ENCODE data around the gene NET1.

NET1 gene

DNA sequence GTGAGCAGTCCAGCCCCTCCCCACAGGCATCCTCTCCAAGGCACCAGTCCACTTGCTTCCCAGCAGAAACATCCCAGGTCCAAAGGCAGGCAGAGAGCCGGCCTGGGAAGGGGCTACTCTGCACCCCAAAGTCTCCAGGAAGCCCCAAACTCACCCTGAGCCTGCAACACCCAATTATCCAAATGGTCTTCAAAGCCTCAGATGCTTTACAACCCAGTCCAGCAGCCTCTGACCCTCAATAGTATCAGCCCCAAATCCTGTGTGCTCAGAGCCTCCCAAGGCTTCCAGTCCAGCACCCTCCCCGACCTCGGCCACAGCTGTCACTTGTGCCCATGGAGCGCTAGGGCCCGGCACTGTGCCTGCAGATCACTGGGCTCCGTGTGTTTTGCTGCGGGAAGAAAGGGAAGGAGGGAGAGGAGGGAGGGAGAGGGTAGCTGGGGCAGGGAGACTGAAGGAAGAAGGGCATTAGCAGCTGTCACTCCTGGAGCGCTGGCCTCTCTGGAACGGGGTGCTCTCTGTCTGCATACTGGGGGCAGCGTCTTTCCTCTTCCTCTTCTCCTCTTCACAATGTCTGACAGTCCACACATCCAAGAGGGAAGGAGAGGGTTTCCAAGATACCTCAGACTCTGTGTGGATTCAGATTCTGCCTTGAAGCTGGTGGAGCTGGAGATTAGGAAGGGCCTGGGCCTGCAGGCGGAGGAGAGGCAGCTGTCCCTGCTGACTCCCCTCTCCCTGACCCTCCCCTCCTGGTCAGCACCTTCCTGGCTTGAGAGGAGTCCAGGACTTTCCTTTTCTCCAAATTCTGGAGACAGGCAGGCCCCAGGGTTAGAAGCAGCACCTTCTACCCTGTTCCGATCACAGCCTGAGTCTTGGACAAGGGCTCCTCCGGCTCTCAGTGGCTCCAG lies 73.8 kb downstream of the NET1 start:
- DNase-seq, result no peak

DNA sequence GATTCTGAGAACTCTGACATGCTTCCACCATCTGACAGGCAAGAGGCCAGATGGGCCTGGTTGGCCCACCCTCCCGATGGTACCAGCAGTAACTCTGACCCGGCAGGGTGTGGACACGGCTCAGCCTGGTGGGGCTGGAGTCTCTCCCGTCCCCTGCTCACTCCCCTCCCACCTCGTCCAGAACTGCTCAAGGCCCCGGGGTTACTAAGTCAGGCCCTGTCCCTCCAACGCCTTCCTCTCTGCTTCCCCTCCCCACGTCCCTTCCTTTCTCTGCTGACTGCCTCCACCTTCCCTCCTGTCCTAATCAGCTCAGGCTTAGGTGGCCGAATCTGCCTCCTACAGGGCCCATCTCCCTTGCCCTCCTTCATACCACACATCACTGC lies 74.5 kb downstream of the NET1 start:
- no peak for DNase-seq

GRCh38 chr10:5488272-5489161 lies 76.2 kb downstream of the NET1 start:
- no peak for DNase-seq

GRCh38 chr10:5490032-5490431 lies 77.7 kb downstream of the NET1 start:
- no peak for DNase-seq

GRCh38 chr10:5490698-5491464 lies 78.5 kb downstream of the NET1 start:
- DNase-seq, result no peak

DNA sequence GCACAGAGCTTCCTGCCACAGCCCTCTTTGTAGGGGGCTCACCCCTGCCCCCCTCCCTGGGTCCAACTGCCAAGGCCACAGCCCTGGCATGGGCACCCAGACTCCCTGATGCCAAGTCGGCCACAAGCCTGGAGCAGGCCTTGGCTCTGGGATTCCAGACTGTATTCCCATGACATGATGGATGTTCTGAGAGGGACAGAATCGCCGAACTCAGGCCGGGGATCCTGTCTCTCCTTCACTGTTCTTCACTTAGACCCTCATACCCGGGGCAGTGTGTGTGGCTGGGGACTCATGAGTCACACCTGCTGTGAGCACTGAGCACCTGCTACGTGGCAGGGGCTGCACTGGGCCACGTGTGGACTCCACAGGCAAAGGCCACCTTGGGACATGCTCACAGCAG lies 79.1 kb downstream of the NET1 start:
- no peak for DNase-seq

DNA sequence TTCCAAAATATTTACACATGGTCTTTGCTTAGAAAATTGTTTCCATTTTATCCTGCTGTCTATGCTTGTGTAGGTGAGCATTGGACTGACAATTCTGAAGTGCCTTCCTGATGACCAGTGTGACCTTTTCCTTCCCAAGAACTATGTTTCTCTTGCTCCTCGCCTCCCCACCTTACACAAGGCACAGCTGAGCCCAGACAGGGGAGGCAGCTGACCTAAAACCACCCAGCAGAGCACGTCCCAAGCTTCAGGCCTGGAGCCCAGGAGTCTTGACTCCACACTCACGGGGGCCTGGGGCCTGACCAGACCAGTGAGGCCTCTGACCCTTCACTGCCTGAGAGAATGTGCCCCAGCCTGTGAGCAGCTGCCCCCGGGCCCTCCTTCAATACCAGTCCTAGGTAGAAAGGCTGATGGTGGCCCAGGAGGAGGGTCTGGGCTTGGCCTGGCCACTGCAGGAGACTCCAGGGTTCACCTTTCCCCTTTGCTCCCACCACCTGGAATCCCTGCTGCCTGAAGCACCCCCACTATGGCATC lies 80.0 kb downstream of the NET1 start:
- DNase-seq, result no peak

GRCh38 chr10:5492929-5493576 lies 80.7 kb downstream of the NET1 start:
- DNase-seq, result no peak

- DNase-seq, result no peak
Measured at GRCh38 chr10:5493691-5494090, 81.3 kb downstream of the NET1 start.

DNA sequence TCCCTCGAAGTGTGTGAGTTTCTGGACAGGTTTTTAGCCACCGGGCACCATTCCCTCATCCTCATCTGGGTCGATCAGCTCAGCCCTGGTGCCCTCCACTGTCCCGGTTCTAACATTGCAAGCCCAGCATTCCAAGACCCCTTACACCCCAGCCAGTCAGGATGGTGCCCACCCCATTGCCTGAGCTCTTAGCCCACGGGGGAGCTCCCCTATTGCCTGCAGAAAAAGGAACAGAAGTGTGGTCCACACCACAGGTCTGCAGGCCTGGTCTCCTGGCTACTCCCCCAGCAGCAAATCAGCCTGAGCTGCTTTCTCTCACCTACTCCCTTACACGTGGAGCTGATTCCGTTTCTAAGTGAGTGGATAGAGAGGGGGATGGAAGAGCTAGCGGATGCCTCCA lies 82.3 kb downstream of the NET1 start:
- no peak for DNase-seq

DNA sequence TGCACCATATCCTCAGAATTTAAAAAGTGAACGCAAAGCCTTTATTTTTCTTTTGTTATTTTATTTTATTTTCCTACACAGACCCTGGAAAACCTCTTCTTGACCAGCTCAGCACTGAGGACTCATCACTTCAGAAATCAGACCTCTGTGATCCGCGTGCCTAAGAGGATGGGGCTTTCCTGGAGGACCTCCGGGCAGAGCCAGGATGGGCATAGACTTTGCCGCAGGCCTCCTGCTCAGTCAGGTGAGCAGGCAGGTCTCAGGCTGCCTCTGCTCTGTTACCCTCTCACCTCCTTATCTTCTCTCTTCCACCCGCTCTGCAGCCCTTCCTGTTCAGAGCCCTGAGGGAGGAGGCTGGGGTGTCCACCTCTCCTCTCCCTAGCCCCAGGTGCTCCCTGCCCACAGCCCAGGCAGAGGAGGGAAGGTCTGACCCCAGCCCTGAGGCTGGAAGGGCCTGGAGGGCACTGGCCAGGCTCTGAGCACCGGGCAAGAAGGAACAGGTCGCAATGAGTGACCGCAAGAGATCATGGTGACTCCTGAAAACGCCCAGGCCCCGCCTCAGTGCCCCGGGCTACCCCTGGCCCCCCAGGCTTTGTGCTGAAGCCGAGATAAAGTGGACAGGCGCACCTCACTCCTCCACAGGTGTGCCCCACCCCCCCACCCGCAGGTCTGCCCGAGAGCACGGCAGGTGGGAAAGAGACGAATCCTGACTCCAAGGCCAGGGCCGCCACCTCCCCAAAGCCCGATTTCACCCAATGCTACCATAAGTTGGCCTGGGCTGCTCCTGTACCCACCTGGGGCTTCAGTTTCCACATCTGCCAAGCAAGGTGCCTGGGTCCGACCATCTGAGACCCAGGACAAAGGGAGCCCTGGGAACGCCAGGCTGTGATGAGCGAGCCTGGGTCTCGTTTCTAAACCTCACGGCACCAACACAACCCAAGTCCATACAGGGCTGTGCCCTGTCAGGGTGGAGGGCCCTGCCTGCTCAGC lies 84.2 kb downstream of the NET1 start:
- no peak for DNase-seq

GRCh38 chr10:5497289-5497688 lies 84.9 kb downstream of the NET1 start:
- no peak for DNase-seq

DNA sequence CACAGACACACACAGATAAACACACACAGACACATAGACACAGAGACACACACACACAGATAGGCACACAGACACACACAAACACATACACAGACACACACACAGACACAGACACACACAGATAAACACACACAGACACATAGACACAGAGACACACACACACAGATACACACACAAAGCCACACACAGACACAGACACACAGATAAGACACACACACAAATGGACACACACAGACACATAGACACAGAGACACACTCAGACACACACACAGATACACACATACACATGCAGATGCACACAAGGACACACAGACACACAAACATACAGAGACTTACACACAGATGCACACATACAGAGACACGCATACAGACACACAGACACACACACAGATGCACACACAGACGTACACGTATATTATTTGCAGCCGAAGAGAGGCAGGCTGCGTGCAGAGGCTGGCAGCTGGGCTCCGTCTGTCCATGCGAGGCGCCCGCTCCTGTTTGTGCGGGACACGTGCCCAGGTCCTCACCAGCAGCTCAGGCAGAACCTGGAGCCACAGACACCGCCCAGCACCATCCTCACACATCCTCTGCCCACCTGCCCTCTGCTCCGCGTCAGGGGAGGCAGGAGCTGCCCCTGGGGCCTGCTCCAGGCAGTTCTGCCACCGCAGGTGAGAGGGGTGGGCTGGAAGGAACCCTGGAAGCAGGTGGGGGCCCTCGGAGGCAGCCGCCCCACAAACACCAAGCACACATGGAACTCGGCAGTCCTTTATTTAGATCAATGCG lies 85.8 kb downstream of the NET1 start:
- no peak for DNase-seq

DNA sequence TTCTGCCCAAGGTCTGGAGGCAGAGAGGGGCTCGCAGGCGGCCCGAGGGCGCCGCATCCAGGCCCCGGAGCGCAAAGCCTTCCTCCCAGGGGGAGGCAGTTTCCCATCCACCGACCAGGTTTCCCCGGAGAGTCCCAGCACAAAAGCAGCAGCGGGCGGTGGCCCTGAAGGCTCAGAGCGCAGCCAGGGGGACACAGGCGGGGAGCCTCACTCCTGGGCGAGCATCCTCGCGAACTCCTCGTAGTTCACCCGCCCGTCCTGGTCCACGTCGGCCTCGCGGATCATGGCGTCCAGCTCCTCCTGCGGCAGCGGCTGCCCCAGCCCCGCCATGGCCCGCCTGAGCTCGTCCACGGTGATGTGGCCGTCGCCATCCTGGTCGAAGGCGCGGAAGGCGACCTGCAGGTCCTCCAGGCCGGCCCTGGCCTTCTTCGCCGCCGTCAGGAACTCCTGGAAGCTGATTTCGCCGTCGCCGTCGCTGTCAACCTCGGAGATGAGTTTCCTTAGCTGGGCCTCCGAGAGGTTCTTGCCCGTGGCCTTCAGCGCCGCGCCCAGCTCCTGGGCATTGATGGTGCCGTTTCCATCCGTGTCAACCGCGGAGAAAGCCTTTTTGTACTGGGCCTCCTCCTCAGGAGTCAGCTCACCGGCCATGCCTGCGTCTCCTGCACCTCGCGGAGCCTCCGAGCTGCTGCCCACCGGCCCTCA lies 86.6 kb downstream of the NET1 start:
- no peak for DNase-seq

GRCh38 chr10:5499493-5500140 lies 87.3 kb downstream of the NET1 start, which contains the start of gene CALML5:
Gene CALML5 (minus strand): TSS chr10:5499570. CDS start chr10:5499438, 132 bp downstream.
- DNase-seq, result no peak

- DNase-seq, result no peak
Measured at GRCh38 chr10:5500162-5500670, 87.9 kb downstream of the NET1 start.

- DNase-seq, result no peak
Measured at GRCh38 chr10:5500910-5501309, 88.6 kb downstream of the NET1 start.

GRCh38 chr10:5502061-5502521 lies 89.7 kb downstream of the NET1 start:
- DNase-seq, result no peak

All from NCI-H2171 (cell line).